NCI-H2107 treated with DMSO at 0.1 percent for 48 hours (cell line): ENCODE results near the gene IPPK.

Experiments used
- DNase-seq: peaks from one replicate; lab custom pipeline; 2025; ENCODE audit not compliant: unreplicated experiment; lab: John Stamatoyannopoulos, UW

IPPK gene

GRCh38 chr9:92657296-92658094 lies 12.4 kb downstream of the IPPK start:
- DNase-seq, result no peak

- no peak for DNase-seq
These were observed 13.4 kb downstream of the IPPK start for GRCh38 chr9:92656537-92656925.

DNA sequence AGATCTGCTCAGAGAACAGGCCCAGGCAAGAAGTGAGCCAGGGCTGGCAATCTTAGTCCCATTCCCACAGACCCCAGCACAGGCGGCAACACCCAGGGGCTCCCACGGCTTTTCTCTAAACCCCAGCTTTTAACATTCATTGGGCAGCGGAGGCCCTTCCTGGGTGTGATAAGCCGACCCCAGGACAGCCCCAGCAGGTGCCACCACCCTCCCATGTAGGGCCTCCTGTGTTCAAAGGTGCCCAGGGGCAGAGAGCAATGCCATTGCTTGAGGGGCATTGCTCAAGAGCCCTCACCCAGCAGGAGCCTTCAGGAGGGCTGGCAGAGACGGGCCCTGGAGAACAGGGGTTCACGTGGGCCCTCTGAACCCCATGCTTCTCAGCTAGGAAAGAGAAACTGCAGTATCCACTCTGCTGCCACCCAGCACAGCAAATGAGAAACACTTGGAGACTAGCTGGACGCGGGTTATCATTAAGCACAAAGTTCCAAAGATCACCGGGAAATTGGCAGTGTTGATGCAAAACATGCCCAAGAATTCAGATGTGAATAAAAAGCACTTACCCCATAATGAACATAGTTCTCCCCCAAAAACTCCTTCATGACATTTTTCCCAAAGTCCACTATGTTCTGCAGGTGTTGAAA lies 13.9 kb downstream of the IPPK start:
- DNase-seq, result no peak

DNA sequence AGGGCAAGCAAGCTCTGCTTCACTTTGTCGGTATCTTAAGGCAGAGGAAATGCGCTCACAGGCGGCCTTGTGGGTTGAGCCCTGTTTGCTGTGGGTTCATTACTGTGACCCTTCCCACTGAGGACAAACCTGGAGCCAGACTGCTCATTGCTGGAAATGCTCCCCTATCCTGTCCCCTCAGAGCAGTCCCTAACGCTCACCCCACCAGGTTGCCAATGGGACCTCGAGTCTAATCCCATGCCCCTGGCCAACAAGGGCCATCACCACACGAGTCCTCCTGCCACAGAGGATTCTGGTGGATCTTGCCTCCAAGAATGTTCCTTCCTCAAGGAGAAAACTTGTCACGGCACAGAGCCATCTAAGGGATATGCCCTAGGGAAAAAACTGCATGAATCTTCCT lies 14.6 kb downstream of the IPPK start:
- DNase-seq, result no peak

DNA sequence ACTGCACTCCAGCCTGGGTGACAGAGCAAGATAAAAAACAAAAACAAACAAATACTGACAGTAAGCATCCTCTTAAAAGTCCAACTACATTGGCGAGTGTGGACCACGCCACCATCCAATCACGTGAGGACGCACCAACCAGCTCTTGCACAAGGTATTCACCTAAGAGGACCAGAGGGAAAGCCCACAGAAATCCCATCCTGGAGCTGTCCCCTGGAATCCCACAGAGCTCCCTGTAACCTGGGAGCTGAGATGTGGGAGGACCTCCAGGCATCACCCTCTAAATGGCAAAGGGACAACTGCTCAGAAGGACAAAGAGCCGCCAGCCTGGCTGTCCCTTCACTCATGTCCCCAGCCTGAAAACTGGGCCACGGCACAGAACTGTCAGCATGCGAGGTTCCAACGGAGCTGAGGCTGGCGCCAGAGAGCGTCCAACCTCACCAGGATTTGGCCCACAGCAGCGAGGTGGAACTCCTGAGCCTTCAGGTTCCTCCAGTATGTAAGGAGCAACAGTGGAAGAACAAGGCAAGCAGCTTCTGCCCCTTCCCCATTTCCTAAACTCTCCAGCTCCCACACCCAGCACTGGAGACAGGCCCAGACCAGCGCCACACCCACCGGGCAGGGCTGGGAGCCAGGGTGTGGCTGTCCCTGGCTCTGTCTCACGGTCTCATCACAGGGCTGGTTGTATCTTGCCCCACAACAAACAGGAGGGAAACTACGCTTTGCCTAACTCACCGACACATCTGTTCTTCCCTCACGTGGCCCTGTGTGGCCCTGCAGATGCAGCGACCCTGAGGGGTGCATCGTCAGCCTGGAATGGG lies 15.2 kb downstream of the IPPK start:
- DNase-seq, result no peak

- DNase-seq, result no peak
These were observed 17.5 kb downstream of the IPPK start for GRCh38 chr9:92652461-92652860.

- DNase-seq, result no peak
These were observed 18.9 kb downstream of the IPPK start for GRCh38 chr9:92650839-92651621.

DNA sequence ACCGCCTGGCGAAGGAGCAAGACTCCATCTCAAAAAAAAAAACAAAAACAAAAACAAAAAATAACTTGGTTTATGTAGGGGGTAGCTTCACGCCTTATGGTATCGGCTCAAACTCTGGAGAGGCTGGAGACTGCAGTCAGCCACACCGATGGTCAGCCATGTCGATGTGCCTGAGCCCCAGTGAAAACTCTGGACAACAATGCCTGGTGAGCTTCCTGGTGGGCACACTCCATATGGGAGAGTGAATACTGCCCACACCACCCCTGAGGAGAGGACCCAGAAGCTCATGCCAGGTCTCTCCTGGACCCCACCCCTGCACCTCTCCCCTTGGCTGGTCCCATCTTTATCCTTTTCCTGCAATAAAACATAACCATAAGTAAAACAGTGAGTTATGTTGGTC lies 19.6 kb downstream of the IPPK start:
- no peak for DNase-seq

DNA sequence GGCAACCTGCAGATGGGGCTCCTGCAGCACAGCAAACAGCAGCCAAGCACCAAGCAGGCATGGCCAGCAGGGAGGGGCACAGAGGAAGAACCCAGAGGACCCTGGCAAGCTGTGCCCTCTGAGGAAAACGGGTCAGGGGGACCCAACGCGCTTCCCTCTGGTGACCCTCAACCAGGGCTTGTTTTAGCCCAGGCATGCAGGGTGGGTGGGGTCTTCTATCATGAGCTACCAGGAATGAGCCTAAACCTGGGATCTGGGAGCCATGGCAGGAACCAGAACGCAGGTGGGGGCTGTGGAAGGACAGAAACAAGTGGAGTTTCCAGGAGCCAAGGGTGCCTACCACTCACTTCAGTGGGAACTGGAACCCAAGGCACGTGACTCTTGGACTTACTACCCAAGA lies 20.9 kb downstream of the IPPK start:
- DNase-seq, result no peak

DNA sequence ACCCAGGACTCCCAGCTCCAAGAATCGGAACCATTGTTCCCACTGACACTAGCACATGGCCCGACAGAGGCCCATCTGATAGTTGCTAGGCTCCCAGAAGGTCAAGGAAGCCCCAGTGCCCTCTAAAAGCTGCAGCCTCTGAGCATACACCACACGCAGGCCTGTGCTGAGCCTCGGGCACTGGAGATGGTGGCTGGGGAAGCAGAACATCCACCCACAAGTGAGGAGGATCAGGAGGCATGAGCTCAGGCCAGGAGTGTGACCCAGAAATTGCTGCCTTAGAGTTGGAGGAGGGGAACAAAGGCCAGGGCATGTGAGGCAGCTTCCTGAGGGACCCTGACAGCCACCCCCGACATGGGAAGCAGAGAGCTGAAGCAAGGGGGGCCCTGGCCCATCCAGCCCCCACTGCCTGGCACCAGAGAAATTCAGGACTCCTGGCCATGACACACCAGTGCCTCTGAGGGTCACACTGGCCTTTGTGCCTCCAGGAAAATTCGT lies 21.4 kb downstream of the IPPK start:
- DNase-seq, result no peak

- no peak for DNase-seq
These were observed 22.1 kb downstream of the IPPK start for GRCh38 chr9:92647671-92648473.

GRCh38 chr9:92645041-92645440 lies 24.9 kb downstream of the IPPK start:
- DNase-seq, result no peak

DNA sequence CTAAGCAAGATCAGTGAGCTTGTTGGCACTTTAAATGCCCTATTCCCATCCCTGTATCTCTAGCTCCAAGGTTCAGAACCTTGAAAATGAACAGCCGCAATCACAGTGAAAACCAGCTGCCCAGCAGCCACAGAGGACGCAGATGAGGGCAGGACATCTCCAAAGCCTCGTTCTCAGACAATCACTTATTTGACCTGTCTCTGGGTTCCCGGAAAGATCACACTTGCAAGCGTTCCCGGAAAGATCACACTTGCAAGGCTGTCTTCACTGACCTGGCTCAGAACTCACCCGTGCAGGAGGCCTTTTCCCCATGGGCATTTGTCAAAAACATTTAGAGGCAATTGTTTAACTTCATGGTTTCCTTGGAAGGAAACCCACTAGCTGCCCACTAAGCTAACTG lies 25.7 kb downstream of the IPPK start:
- no peak for DNase-seq

DNA sequence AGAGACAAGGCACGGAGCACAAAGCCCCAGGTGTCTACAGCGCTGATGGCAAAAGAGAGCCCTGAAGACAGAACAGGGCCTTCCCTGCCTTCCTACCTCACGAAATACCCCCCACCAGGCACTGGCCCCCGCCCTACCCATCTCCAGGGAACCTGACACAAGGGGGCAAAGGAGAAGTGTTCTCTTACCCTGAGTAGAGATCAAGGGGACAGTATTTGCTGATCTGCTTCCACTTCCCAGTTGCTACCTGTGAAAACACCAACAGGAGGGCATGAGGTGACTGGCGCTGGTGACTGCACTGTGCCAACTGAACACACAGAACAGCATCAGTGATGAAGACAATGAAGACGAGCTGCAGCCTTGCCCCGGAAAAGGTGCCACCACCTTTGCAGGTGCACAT lies 27.4 kb downstream of the IPPK start:
- no peak for DNase-seq

GRCh38 chr9:92642041-92642451 lies 27.9 kb downstream of the IPPK start:
- no peak for DNase-seq

DNA sequence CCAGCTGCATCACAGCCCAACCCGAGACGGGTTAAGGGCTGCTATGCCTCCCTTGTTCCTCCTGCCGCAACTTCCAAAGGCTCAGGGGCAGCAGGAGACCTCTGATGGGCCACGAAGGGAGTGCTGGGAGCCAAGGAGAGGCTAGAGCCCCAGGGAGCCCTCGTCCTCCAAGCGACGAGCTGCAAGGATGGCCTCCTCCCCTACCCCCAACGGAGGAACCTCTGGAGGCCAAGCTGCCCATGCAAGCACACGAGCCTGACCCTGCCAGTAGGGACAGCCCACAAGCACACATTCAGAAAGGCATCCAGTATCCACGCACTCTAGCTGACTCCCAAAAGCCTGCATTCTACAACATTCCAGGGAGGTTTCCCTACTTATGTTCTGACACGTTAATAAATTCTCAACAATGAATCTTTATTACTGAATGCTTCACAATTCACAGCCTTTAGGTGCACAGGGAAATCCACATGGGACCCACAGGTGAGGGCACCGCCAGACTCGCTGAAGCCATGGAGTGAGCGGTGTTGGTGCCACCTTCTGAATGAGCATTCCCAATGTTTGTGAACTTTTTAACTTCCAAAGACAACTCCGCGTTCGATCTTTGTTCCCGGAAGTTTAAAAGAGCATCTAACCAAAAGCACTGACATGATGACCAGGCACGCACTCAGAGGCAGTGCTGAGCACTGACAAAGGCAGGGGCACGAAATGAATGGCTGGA lies 28.7 kb downstream of the IPPK start:
- DNase-seq, result no peak

GRCh38 chr9:92640398-92641091 lies 29.4 kb downstream of the IPPK start:
- DNase-seq, result no peak

- DNase-seq, result no peak
These were observed 30.1 kb downstream of the IPPK start for GRCh38 chr9:92639791-92640271.

DNA sequence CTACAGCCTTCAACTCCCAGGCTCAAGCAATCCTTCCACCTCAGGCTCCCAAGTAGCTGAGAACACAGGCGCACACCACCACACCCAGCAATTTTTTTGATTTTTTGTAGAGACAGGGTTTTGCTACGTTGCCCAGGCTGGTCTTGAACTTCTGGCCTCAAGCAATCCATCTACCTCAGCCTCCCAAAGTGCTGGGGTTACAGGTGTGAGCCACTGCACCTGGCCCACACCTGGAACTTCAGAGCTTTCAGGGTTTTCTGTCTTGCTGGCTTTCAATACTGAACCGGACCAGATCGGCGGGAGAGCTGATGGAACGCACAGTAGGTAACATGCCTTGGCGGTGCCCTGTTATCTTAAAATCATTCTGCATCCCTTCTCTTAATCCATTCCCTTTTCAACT lies 30.8 kb downstream of the IPPK start:
- DNase-seq, result no peak
